Astrocyte (in vitro differentiated cells and primary cell): ENCODE measurements around the gene PNKD.

ENCODE experiments used
- EZH2 ChIP-seq: IDR thresholded peaks from 2 replicates; pipeline ENCODE4 v1.6.1; 2012; ENCODE audit warnings: mild to moderate bottlenecking, low read length, inconsistent platforms; ENCODE audit not compliant: insufficient read depth
- TF ChIP-seq, protein P1 (sequence below): IDR thresholded peaks from 2 replicates; pipeline ENCODE4 v1.5.1; 2011; ENCODE audit warnings: low read depth, mild to moderate bottlenecking, inconsistent platforms, low read length, moderate library complexity; ENCODE audit not compliant: insufficient read depth

- TF ChIP-seq, protein P1, sequence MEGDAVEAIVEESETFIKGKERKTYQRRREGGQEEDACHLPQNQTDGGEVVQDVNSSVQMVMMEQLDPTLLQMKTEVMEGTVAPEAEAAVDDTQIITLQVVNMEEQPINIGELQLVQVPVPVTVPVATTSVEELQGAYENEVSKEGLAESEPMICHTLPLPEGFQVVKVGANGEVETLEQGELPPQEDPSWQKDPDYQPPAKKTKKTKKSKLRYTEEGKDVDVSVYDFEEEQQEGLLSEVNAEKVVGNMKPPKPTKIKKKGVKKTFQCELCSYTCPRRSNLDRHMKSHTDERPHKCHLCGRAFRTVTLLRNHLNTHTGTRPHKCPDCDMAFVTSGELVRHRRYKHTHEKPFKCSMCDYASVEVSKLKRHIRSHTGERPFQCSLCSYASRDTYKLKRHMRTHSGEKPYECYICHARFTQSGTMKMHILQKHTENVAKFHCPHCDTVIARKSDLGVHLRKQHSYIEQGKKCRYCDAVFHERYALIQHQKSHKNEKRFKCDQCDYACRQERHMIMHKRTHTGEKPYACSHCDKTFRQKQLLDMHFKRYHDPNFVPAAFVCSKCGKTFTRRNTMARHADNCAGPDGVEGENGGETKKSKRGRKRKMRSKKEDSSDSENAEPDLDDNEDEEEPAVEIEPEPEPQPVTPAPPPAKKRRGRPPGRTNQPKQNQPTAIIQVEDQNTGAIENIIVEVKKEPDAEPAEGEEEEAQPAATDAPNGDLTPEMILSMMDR, result no peak
- no peak for TF ChIP-seq EZH2
Observed at GRCh38 chr2:218368621-218369153, 98.4 kb downstream of the PNKD start.
